ENCODE data around the gene CEP72.
"Not testable (repeated sequence)": the region's sequence is repeated elsewhere in the genome, so short reads cannot be mapped to it uniquely, and the experiment has no call there.

The CEP72 gene

GRCh38 chr5:611731-612486 is at the start of gene CEP72:
Gene CEP72, plus strand, starts transcription at chr5:612340. Its CDS starts 22 bp downstream, at chr5:612362.
- peak; percentile 88 to 90 for DNase-seq (ENCODE audit: low read depth in 2 of 2)

GRCh38 chr5:565782-566440 is 46.2 kb upstream of the CEP72 start:
- DNase-seq (ENCODE audit: low read depth in 2 of 2) = no peak

GRCh38 chr5:566636-567309 is 45.4 kb upstream of the CEP72 start:
- no peak for DNase-seq (ENCODE audit: low read depth in 2 of 2)

GRCh38 chr5:567664-568060 is 44.5 kb upstream of the CEP72 start:
- DNase-seq (ENCODE audit: low read depth in 2 of 2) = no peak

- no peak for DNase-seq (ENCODE audit: low read depth in 2 of 2)
These were observed 43.9 kb upstream of the CEP72 start for GRCh38 chr5:568061-568781.

GRCh38 chr5:568809-569208 is 43.3 kb upstream of the CEP72 start:
- no peak for DNase-seq (ENCODE audit: low read depth in 2 of 2)

- no peak for DNase-seq (ENCODE audit: low read depth in 2 of 2)
These were observed 42.7 kb upstream of the CEP72 start for GRCh38 chr5:569358-569867.

GRCh38 chr5:569868-570361 is 42.2 kb upstream of the CEP72 start:
- no peak for DNase-seq (ENCODE audit: low read depth in 2 of 2)

GRCh38 chr5:570446-570845 is 41.7 kb upstream of the CEP72 start:
- DNase-seq (ENCODE audit: low read depth in 2 of 2) = no peak

GRCh38 chr5:570886-571285 is 41.3 kb upstream of the CEP72 start:
- no peak for DNase-seq (ENCODE audit: low read depth in 2 of 2)

GRCh38 chr5:571791-572190 is 40.3 kb upstream of the CEP72 start:
- DNase-seq (ENCODE audit: low read depth in 2 of 2) = no peak

- DNase-seq (ENCODE audit: low read depth in 2 of 2) = no peak
These were observed 39.6 kb upstream of the CEP72 start for GRCh38 chr5:572398-573019.

GRCh38 chr5:573206-573605 is 38.9 kb upstream of the CEP72 start:
- no peak for DNase-seq (ENCODE audit: low read depth in 2 of 2)

GRCh38 chr5:573976-574375 is 38.2 kb upstream of the CEP72 start:
- no peak for DNase-seq (ENCODE audit: low read depth in 2 of 2)

- DNase-seq (ENCODE audit: low read depth in 2 of 2) = no peak
These were observed 37.2 kb upstream of the CEP72 start for GRCh38 chr5:574906-575305.

- no peak for DNase-seq (ENCODE audit: low read depth in 2 of 2)
These were observed 36.5 kb upstream of the CEP72 start for GRCh38 chr5:575636-576035.

GRCh38 chr5:577214-577613 is 34.9 kb upstream of the CEP72 start:
- not testable (repeated sequence) for DNase-seq (ENCODE audit: low read depth in 2 of 2)

- DNase-seq (ENCODE audit: low read depth in 2 of 2) = no peak
These were observed 34.3 kb upstream of the CEP72 start for GRCh38 chr5:577800-578199.

- DNase-seq (ENCODE audit: low read depth in 2 of 2) = no peak
These were observed 32.9 kb upstream of the CEP72 start for GRCh38 chr5:579211-579610.

GRCh38 chr5:579746-580366 is 32.3 kb upstream of the CEP72 start:
- DNase-seq (ENCODE audit: low read depth in 2 of 2) = no peak

GRCh38 chr5:580436-580835 is 31.7 kb upstream of the CEP72 start:
- DNase-seq (ENCODE audit: low read depth in 2 of 2) = no peak
